ACC112 (cell line): ENCODE data around the gene MYRIP.

Experiments
- H2AFZ ChIP-seq: fragments of 200-600 bp; sonication (generic); one replicate; pipeline ENCODE4 v1.6.0; 2017; ENCODE audit warnings: antibody characterized with exemption, low read length; ENCODE audit not compliant: unreplicated experiment
- H3K27ac ChIP-seq: fragments of 200-600 bp; sonication (generic); 2 replicates; pipeline ENCODE4 v1.5.1; 2014; ENCODE audit warnings: low read depth, mild to moderate bottlenecking, antibody characterized with exemption, low read length, moderate library complexity
- H3K27me3 ChIP-seq: fragments of 200-600 bp; sonication (generic); 2 replicates; pipeline ENCODE4 v1.6.1; 2014; ENCODE audit warnings: mild to moderate bottlenecking, antibody characterized with exemption, low read length, moderate library complexity, mixed read lengths; ENCODE audit not compliant: insufficient read depth
- H3K36me3 ChIP-seq: fragments of 200-600 bp; sonication (generic); 2 replicates; pipeline ENCODE4 v1.6.1; 2016; ENCODE audit warnings: mild to moderate bottlenecking, antibody characterized with exemption, low read length, moderate library complexity, mixed read lengths; ENCODE audit not compliant: insufficient read depth
- H3K4me1 ChIP-seq: fragments of 200-600 bp; sonication (generic); one replicate; pipeline ENCODE4 v1.6.1; 2016; ENCODE audit warnings: low read length, mixed read lengths; ENCODE audit not compliant: insufficient read depth, unreplicated experiment, control insufficient read depth
- H3K4me3 ChIP-seq: fragments of 200-600 bp; sonication (generic); 2 replicates; pipeline ENCODE4 v1.5.1; 2014; ENCODE audit warnings: mild to moderate bottlenecking, low read depth, low read length
- H3K79me2 ChIP-seq: fragments of 200-600 bp; sonication (generic); one replicate; pipeline ENCODE4 v1.6.0; 2016; ENCODE audit warnings: low read length; ENCODE audit not compliant: control insufficient read depth, unreplicated experiment, insufficient read depth

MYRIP gene

GRCh38 chr3:39843440-39843839 is 34.0 kb downstream of the MYRIP start:
- Histone ChIP-seq H3K36me3 (no peaks in the 10 kb centered on the region), H3K27me3 (no peaks in the 10 kb centered on the region), H3K4me1 (no peaks in the 10 kb centered on the region), H3K4me3 (no peak overlapping the region), H3K27ac (no peak overlapping the region), H3K79me2 (no peaks in the 10 kb centered on the region), H2AFZ (no peak overlapping the region)

- no peak overlapping the region for H3K27ac ChIP-seq
- H3K4me1 ChIP-seq: no peaks in the 10 kb centered on the region
- H3K4me3 ChIP-seq: no peak overlapping the region
- no peak overlapping the region for H2AFZ ChIP-seq
- no peaks in the 10 kb centered on the region for H3K36me3 ChIP-seq
- H3K79me2 ChIP-seq: no peaks in the 10 kb centered on the region
- peaks cover 5% of the 10 kb centered on the region; the same call in 1 of the 2 replicates for H3K27me3 ChIP-seq
Observed at GRCh38 chr3:39848365-39848764, 39.0 kb downstream of the MYRIP start.

- no peaks in the 10 kb centered on the region for H3K36me3 ChIP-seq
- peaks cover 5% of the 10 kb centered on the region; the same call in 1 of the 2 replicates for H3K27me3 ChIP-seq
- H3K27ac ChIP-seq: no peak overlapping the region
- H3K79me2 ChIP-seq: no peaks in the 10 kb centered on the region
- H2AFZ ChIP-seq: no peak overlapping the region
- no peaks in the 10 kb centered on the region for H3K4me1 ChIP-seq
- H3K4me3 ChIP-seq: no peak overlapping the region
Observed at GRCh38 chr3:39849992-39850715, 40.7 kb downstream of the MYRIP start.

GRCh38 chr3:39850716-39851032 is 41.3 kb downstream of the MYRIP start:
- Histone ChIP-seq H2AFZ (no peak overlapping the region), H3K27me3 (peaks cover 5% of the 10 kb centered on the region; the same call in 1 of the 2 replicates), H3K4me1 (no peaks in the 10 kb centered on the region), H3K4me3 (no peak overlapping the region), H3K27ac (no peak overlapping the region), H3K79me2 (no peaks in the 10 kb centered on the region), H3K36me3 (no peaks in the 10 kb centered on the region)

- H3K4me1 ChIP-seq: no peaks in the 10 kb centered on the region
- H3K27ac ChIP-seq: no peak overlapping the region
- no peaks in the 10 kb centered on the region for H3K79me2 ChIP-seq
Observed at GRCh38 chr3:39855517-39855916, 46.1 kb downstream of the MYRIP start.

GRCh38 chr3:39869890-39870289 is 60.5 kb downstream of the MYRIP start:
- no peaks in the 10 kb centered on the region for H3K36me3 ChIP-seq
- H3K27ac ChIP-seq: no peak overlapping the region
- no peaks in the 10 kb centered on the region for H3K79me2 ChIP-seq
- no peak overlapping the region for H3K4me3 ChIP-seq
- H3K4me1 ChIP-seq: no peaks in the 10 kb centered on the region
- H3K27me3 ChIP-seq: no peaks in the 10 kb centered on the region
- no peak overlapping the region for H2AFZ ChIP-seq

More at GRCh38 chr3:39855517-39855916, 46.1 kb downstream of the MYRIP start:
- Histone ChIP-seq H3K27me3 (no peaks in the 10 kb centered on the region), H2AFZ (no peak overlapping the region), H3K36me3 (no peaks in the 10 kb centered on the region), H3K4me3 (no peak overlapping the region)

- Histone ChIP-seq H3K36me3 (no peaks in the 10 kb centered on the region), H3K4me1 (no peaks in the 10 kb centered on the region), H3K79me2 (no peaks in the 10 kb centered on the region), H3K27ac (no peak overlapping the region), H3K4me3 (no peak overlapping the region), H2AFZ (no peak overlapping the region), H3K27me3 (no peaks in the 10 kb centered on the region)
Observed at GRCh38 chr3:39870706-39871105, 61.3 kb downstream of the MYRIP start.

GRCh38 chr3:39879581-39879980 is 70.2 kb downstream of the MYRIP start:
- H3K36me3 ChIP-seq: no peaks in the 10 kb centered on the region
- H3K27me3 ChIP-seq: no peaks in the 10 kb centered on the region
- H3K27ac ChIP-seq: no peak overlapping the region
- no peaks in the 10 kb centered on the region for H3K79me2 ChIP-seq
- H3K4me3 ChIP-seq: no peak overlapping the region
- H3K4me1 ChIP-seq: no peaks in the 10 kb centered on the region
- H2AFZ ChIP-seq: no peak overlapping the region

GRCh38 chr3:39882111-39882510 is 72.7 kb downstream of the MYRIP start:
- H3K27ac ChIP-seq: no peak overlapping the region
- no peaks in the 10 kb centered on the region for H3K36me3 ChIP-seq
- no peak overlapping the region for H2AFZ ChIP-seq
- no peaks in the 10 kb centered on the region for H3K79me2 ChIP-seq
- no peak overlapping the region for H3K4me3 ChIP-seq
- no peaks in the 10 kb centered on the region for H3K4me1 ChIP-seq
- no peaks in the 10 kb centered on the region for H3K27me3 ChIP-seq

GRCh38 chr3:39892068-39892467 is 82.7 kb downstream of the MYRIP start:
- H2AFZ ChIP-seq: no peak overlapping the region
- no peaks in the 10 kb centered on the region for H3K4me1 ChIP-seq

GRCh38 chr3:39896184-39896583 is 86.8 kb downstream of the MYRIP start:
- no peak overlapping the region for H3K4me3 ChIP-seq
- no peaks in the 10 kb centered on the region for H3K79me2 ChIP-seq
- no peaks in the 10 kb centered on the region for H3K36me3 ChIP-seq
- no peak overlapping the region for H2AFZ ChIP-seq
- no peaks in the 10 kb centered on the region for H3K4me1 ChIP-seq
- H3K27me3 ChIP-seq: no peaks in the 10 kb centered on the region
- no peak overlapping the region for H3K27ac ChIP-seq

More at GRCh38 chr3:39892068-39892467, 82.7 kb downstream of the MYRIP start:
- H3K4me3 ChIP-seq: no peak overlapping the region
- H3K27ac ChIP-seq: no peak overlapping the region
- no peaks in the 10 kb centered on the region for H3K79me2 ChIP-seq
- H3K27me3 ChIP-seq: no peaks in the 10 kb centered on the region
- H3K36me3 ChIP-seq: no peaks in the 10 kb centered on the region
